ENCODE results near the gene RAB19. TPM values are rescaled to one million over a fixed set of nuclear protein-coding genes. Genes with fewer than 3 reads are reported as not detected.

The RAB19 gene, protein sequence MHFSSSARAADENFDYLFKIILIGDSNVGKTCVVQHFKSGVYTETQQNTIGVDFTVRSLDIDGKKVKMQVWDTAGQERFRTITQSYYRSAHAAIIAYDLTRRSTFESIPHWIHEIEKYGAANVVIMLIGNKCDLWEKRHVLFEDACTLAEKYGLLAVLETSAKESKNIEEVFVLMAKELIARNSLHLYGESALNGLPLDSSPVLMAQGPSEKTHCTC
- 9.0 and 9.5 TPM in 2 replicates for total RNA-seq

DNA sequence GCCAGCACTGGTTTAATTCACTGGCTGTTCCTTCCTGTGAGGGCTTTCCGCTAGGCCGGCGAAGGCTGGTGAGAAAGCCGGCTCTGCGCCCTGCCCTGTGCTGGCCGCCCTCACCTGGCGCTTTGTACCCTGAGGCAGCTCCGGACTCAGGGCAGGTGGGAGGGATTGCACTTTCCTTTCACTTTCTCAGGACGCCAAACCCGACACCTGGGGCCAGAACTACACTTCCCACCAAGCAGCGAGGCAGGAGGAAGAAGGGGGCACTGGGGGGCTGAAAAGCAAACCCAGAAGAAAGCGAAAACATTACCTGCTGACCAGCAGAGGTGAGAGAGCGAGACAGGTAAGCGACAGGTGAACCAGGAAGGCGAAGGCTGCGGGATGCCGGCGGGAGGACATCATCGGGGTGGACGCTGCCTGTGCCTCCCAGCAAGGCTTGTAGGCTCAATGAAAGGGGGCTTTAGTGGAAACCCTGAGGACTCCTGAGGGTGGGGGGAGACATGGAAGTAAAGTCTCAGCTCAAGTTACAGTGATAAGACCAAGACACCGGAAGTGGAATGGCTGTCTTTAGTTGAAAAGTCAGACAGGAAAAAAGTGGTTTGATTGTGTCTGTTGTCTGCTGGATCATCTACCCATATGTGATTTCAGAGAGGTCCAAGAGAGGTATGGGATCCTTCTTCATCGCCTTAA is at the start of gene RAB19:
Gene RAB19 (plus strand): TSS at position 181 of the 687 bp plus-strand sequence. CDS start 3,589 bp downstream, outside the sequence.
- intact Hi-C loops (cut with micrococcal nuclease) = loop anchor here (2.0 to 10.0 kb wide), 6 partner anchors 47 to 611 kb away; partner anchors contain the start of genes KDM7A, MKRN1, MRPS33 and NDUFB2

DNA sequence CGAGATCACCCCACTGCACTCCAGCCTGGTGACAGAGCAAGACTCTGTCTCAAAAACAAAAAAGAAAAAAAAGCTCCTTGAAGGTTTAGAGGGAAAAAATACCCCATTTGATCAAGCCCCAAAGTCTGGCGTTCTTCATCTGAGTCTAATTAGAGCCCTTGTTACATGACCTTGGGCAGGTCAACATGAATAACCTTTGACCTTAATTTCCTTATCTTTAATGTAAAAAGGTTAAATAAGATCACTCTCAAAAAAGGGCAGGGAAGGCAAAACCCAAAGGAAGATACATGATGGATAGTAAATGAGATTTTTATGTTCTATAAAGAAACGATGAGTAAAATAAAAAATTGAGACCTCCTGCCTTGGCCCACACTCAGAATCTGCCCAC is 45.8 kb upstream of the RAB19 start:
- intact Hi-C loops (cut with micrococcal nuclease) = loop anchor here (2.0 to 5.0 kb wide), 2 partner anchors 44 to 121 kb away; partner anchors contain the start of genes MKRN1 and RAB19

DNA sequence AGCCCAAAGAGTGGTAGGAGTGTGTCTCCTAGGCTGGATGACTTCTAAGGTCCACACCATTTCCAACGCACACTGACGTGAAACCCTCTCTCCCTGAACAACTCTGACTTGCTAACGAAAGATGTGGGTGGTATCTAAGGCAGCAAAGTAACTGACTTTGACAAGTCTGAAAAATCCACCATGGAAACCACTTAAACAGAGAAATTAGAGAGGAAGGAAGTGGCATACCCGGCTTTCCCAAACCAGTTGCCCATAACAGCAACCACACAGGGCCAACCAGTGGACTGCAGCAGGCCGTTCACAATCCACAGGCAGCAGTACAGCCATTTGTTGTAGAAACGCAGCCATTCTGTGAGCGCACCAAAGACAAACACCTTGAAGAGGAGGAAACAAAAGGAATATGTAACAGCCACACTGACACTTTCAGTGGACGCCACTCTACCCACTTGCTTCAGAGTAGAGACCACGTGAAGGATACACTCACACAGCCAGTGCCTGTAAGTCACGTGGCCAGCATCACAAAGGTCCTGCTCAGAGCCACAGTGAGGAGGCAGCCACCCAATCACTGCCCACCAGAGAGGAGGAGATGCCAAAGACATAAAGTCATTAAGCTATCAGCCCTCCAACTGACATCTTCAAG is 45.3 kb upstream of the RAB19 start:
- intact Hi-C loops (cut with micrococcal nuclease) = loop anchor here (2.0 to 5.0 kb wide), 2 partner anchors 44 to 120 kb away; partner anchors contain the start of genes MKRN1 and RAB19

DNA sequence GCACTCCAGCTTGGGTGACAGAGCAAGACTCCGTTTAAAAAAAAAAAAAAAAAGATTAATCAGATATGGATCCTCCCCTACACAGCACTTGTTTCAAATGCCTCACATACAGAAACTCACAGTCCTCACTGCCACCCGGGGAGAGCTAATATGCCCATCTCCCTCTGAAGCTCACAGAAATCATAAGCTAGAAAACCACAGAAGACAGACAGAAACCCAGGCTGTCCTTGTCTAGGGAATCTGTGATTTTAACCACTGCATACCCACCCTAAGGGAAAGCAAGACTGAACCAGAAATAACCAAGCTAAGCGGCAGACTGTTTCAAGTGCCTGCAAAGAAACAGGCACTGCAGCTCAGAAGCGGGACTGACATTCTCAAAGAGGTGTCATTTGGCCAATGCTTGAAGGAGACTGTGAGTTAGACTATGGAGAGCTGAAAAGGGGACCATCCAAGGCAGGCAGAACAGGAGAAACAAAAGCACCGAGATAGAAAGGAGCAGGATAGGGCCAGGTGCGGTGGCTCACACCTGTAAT is 43.1 kb upstream of the RAB19 start:
- intact Hi-C loops (cut with micrococcal nuclease) = loop anchor here (1.0 kb wide), 1 partner anchor 16 kb away; no protein-coding TSS in a partner anchor

DNA sequence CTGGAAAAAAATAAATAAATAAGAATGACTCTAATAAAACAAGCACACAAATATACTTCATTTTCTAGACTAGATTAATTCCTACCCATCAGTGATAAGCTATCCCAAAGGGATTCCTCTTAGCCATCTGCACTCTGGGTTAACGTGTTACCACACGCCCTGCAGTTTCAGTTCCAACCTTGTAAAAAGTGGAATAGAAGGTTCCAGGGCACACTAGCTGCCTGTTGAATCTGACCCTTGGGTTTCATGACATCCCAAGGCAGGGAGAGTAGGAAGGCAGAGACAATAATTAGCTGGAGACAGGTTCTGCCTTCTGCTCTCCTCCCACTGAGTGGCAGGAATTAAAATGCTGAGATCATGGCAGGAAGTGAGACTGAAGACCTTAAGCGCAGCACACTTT is 39.0 kb upstream of the RAB19 start:
- intact Hi-C loops (cut with micrococcal nuclease) = no loop called here

DNA sequence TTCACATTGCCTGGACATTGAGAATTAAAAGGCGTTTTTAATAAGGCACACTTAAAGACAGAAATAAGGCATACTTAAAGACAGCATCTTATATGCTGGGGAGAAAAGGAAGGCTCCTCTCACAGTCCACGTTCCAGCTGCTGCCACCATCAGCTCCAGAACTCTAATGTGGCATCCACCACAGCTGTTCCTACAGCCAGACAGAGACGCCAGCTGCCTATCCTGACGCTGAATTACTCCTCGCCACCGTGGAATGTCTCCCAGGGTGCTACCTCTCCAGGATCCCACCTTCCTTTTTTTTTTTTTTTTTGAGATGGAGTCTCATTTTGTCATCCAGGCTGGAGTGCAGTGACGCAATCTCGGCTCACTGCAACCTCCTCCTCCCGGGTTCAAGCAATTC is 36.3 kb upstream of the RAB19 start:
- intact Hi-C loops (cut with micrococcal nuclease) = no loop called here

DNA sequence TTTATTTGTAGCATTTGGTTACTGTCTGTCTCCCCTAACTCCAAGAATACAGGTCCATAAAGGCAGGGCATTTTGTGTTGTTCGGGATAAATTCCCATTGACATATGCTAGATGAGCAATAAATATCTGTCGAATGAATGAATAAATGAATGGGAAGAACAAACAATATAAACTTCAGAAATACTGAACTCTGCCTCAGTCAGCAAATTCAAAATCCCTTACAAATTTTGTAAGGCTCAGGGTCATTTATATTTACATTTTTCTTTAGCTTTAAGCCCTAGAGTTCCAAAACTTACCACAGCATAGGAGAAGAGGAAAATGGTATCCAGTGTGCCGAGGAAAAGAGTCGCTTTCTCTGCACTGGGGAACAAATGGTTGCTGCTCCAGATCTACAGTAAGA is 34.6 kb upstream of the RAB19 start:
- intact Hi-C loops (cut with micrococcal nuclease) = no loop called here

DNA sequence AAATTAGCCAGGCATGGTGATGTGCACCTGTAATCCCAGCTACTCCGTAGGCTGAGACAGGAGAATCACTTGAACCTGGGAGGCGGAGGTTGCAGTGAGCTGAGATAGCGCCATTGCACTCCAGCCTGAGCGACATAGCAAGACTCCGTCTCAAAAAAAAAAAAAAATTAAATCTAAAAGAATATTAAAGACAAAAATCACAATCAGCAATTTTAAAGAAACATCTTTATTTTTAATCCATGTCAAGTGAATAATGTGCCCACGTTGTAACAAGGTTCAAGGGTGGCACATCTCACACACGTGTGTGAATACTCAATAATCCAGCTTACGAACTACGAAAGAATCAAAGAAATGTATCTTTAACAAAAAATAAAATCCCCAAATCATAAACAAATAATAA is 28.5 kb upstream of the RAB19 start:
- intact Hi-C loops (cut with micrococcal nuclease) = loop anchor here (5.0 kb wide), 1 partner anchor 313 kb away; the partner anchor contains the start of gene PARP12

DNA sequence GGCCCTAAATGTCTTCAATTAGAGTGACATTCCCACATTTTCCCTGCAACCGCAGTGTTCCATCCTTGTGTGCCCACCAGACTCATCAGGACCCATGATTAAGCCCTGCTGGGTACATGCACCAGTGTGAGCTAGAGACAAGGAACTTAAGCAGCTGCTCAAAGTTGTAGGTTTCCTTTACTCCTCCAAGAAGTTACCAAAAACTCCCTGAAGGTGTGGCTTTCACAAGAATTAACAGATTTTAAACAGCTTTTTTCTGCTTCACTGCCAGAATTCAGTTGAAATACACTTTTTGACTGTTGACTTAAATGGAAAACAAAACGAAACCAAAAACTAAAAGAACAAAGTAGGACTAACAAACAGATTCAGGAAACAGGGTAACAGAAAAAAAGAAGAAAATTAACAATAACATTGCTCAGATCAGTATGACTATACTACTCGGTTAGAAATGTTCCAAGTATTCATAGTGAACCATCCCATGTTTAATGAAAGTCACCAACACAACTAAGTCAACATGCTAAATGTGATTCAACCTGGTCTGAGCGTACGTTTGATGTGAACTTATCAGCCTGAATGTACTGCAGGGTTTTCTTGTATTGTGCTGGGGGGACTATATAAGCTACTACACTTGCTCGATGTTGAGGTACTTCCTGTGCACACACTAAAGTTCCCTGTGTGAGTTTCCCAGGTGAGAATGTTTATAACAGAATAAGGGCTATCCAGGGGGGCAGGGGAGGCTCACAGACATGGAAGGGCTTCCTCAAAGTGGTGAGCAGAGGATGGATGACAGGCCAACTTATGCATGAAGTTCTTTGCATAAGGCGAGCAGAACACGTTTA is 27.7 kb upstream of the RAB19 start:
- intact Hi-C loops (cut with micrococcal nuclease) = loop anchor here (1.0 to 5.0 kb wide), 6 partner anchors 15 to 314 kb away; partner anchors contain the start of genes PARP12 and SLC37A3

DNA sequence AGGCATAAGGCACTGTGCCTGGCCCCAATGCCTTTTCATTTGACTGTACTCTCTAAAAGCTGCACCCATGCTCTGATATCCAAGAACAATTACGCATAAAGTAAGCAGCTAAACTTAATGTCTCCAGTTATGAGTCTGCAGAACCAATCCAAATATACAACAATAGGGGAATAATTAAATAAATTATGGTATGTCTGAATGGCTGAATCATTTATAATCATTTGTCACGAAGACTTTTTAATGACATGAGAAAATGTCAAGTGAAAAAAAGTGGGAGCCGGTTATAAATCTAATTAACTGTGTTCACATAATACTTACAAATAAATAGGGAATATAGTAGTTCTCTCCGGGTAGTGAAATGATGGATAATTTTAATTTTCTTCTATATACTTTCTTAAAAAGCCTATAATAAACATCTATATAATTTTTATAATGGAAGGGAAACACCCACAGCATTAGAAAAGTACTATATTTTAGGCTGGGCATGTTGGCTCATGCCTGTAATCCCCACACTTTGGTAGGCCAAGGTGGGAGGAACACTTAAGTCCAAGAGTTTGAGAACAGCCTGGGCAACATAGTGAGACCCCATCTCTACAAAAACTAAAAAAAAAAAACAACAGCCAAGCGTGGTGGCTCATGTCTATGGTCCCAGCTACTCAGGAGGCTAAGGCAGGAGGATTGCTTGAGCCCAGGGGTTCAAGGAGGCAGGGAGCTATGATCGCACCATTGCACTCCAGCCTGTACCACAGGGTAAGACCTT is 19.7 kb upstream of the RAB19 start:
- intact Hi-C loops (cut with micrococcal nuclease) = no loop called here

DNA sequence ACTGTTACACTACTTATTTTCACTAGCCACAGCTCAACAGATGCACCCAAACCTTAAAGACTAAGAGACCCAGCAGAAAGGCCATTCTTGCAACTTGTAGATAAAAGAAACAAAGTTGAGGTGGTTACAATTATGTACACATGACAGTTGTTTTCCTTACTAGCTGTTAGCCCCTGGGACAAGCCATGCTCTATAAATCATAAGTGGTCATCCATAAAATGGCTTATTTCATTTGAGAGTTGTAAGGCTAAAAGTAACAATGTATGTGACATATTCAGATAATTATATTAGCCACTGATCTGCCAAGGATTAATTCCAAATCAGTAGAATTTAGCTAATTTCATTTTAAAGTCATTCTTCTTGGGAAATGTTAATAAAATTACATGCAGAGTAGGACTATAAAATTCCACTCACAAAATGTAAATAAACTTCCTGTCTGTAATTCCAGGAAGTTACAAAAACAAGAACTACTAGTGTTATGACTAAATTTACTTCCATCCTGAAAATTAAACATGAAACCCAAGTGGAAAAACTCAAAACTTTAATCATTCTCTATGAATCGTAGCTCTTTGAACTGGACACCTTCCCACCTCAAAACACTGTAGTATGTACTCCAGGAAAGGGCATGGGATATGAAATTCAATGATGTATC is 18.8 kb upstream of the RAB19 start:
- intact Hi-C loops (cut with micrococcal nuclease) = no loop called here

DNA sequence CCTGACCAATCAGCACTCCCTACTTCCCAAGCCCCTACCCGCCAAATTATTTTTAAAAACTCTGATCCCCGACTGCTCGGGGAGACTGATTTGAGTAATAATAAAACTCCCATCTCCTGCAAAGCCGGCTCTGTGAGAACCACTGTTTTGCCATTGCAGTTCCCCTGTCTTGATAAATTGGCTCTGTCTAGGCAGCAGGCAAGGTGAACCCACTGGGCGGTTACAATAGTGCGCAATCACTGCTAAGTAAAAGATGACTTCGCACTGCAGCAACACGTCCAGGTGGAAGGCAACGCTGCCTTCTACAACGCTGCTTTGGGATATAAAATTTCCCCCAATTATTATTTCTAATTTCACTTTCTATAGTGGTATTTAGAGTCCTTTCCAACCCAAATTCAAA is 14.4 kb upstream of the RAB19 start:
- intact Hi-C loops (cut with micrococcal nuclease) = no loop called here

DNA sequence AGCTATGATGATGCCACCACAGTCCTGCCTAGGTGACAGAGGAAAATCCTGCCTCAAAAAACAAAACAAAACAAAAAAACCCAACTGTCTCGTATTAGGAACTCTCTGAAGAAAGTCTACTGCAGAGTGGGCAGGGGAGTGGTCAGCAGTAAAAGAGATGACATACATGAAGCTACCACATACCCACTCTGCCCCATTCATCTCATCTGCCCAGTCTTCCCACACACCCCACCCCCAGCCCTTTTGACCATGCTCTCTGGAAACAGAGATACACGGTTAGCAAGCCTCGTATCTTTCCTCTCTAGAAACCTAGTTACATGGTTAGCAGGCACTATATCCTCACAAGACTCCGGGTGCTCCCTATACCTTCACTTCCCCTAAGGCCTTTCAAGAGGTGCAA is 13.8 kb upstream of the RAB19 start:
- intact Hi-C loops (cut with micrococcal nuclease) = loop anchor here (2.0 to 10.0 kb wide), 2 partner anchors 13 to 1165 kb away; partner anchors contain the start of gene AGK

DNA sequence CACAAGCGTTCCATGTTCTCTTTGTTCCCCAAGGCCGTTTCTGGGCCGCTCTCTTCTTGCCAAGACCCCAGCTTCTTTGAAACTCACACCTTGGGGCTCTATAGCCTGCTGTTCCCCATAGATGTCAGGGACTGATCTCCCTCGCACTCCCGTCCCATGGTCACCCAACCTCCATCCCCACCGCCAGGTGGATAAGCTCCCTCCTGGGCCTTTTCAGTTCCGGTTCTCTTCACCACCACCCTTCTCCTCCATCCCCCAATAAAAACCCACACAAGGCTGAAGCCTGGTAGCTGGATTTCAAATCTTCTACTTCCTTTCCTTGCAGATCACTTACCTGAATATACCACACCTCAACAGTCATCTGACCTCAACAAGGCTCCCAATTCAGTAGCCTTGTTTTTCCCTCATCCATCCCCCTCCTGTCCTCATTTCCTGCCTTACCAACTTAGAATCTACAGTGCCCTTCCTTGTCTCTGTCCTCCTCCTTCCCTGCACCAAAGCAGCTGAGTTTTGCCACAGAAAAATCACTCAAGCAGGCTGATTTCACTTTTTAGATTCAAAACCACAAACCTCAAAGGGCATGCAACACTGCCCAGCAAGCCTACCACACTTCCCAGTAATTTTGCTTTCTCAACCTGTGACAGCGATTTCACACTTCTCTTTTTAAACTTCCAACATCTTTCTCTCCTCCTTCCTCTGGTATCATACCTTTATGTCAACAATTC is 13.2 kb upstream of the RAB19 start:
- intact Hi-C loops (cut with micrococcal nuclease) = loop anchor here (2.0 to 10.0 kb wide), 2 partner anchors 14 to 1164 kb away; partner anchors contain the start of gene AGK

DNA sequence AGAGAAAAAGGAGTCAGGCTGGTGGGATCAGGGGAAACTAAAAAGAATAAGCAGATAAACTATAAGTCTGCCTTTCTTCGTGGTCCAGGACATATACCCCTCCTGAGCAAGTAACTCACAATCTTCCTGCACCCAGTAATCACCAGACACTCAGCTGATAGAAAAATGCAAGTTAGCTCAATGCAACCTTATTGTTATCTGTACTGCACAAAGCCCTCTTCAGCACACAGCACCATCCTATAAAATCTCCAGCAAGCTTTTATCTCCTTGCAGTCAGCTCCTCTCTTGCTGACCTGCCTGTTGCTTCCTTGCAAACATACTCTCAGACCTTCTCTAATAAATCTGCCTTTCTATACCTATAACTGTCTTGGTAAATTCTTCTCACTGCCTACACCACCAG is 12.2 kb upstream of the RAB19 start:
- intact Hi-C loops (cut with micrococcal nuclease) = loop anchor here (2.0 to 10.0 kb wide), 2 partner anchors 15 to 1163 kb away; partner anchors contain the start of gene AGK

DNA sequence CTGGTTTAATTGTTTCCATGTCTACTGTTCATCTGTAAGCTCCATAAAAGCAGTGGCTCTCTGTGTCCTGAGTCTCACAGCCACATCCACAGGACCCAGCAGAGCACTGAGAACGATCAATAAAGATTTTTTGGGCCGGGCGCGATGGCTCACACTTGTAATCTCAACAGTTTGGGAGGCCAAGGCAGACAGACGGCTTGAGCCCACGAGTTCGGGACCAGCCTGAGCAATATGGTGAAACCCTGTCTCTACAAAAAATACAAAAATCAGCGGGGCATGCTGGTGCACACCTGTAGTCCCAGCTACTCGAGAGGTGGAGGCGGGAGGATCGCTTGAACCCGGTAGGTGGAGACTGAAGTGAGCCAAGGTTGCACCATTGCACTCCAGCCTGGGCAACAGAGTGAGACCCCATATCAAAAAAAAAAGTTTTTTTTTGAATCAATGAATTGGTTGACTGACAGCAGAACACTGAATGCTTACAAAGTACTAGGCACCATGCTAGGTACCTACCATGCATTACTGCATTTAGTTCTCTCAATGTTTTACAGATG is 10.0 kb upstream of the RAB19 start:
- intact Hi-C loops (cut with micrococcal nuclease) = loop anchor here (10.0 kb wide), 1 partner anchor 1161 kb away; the partner anchor contains the start of gene AGK

DNA sequence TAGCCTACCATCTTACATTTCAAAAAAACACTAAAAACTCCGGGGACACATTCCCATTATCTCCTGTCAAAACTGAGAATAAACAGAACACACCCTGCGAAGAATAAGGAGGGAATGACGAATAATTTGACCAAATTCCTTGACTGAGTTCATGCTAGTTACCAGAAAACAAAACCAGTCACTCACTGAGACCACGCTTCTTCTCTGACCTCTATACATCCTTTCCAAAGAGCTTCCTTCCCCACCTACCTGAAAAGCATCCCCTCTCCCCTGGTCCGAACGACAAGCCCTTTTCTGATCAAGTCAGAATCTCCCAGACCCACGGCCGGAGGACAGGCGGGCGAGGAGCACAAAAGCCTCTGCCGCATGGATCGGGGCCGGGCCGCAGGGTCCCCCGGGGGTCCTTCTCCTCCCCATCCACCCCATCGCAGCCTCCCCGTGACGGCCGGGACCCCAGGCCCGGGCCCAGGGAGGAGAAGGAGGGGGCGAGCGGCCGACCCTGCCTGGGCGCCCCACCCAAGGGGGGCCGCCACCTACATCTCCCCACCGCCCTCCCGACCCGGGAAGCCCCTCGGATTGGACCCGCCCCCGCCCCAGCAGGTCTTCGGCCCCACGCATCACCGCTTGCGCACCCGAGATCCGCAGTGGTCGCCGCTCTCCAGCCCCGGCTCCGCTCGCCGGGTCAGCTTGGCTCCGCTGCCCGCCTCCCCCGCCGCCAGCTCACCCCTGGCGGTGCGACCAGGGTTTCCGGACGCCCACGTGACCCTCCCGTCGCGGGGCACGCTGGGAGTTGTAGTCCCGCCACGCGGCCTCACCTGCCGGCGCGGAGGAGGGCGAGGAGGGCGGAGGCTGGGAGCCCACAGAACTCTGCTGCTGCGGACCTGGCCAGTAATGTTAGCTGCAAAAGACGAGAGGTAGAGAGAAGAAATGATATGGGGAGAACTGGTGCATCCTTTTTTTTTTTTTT is 5.8 kb upstream of the RAB19 start, which contains the start of gene SLC37A3:
Gene SLC37A3 (minus strand): TSS at position 747 of the 967 bp plus-strand sequence. CDS start 16,004 bp downstream, outside the sequence.
- intact Hi-C loops (cut with micrococcal nuclease) = loop anchor here (1.0 to 10.0 kb wide), 3 partner anchors 22 to 1157 kb away; partner anchors contain the start of gene AGK

Measured in T-helper 2 cell treated with Interferon-gamma antibody and Interleukin-4, amounts not matched to agents 100 ng/mL and 5 ng/mL, for 36 hours (primary cell).